Body of pancreas (tissue), 4 donors: Measurements from ENCODE around the gene LRRC7.

Experiments used
- POLR2A ChIP-seq, 3 donors: fragments of 450-650 bp; IDR thresholded peaks; one replicate each; pipeline ENCODE4 v1.6.1; 2016; ENCODE audit warnings: antibody characterized with exemption in 3 of 3, mild to moderate bottlenecking in 2 of 3
- TF ChIP-seq, protein P1 (sequence below), 7 experiments: fragments of 450-650 bp in 4 of 7; fragments of 200-600 bp in 3 of 7; sonication (generic) in 3 of 7; IDR thresholded peaks; one replicate each; pipeline ENCODE4 v1.5.1; 2016 to 2019; ENCODE audit warnings: antibody characterized with exemption in 7 of 7

DNA sequence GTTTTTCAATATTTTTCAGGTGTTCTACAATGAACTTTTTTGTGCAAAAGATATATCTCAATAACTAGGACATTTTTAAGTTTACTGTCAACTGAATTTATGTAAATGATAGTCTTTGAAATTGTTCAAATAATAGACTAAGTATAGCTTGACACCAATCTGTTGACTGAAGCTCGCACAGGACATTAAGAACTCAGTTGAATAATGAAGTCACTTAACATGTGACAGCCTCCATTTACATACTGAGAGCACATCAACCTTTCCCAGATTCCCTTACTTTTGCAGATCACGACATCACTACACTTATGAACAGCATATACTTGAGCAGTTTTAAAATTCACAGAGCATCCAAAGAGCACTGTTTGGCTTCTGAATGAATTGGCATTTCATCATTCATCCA, 268.2 kb downstream of the LRRC7 start:
- TF ChIP-seq, protein P1, sequence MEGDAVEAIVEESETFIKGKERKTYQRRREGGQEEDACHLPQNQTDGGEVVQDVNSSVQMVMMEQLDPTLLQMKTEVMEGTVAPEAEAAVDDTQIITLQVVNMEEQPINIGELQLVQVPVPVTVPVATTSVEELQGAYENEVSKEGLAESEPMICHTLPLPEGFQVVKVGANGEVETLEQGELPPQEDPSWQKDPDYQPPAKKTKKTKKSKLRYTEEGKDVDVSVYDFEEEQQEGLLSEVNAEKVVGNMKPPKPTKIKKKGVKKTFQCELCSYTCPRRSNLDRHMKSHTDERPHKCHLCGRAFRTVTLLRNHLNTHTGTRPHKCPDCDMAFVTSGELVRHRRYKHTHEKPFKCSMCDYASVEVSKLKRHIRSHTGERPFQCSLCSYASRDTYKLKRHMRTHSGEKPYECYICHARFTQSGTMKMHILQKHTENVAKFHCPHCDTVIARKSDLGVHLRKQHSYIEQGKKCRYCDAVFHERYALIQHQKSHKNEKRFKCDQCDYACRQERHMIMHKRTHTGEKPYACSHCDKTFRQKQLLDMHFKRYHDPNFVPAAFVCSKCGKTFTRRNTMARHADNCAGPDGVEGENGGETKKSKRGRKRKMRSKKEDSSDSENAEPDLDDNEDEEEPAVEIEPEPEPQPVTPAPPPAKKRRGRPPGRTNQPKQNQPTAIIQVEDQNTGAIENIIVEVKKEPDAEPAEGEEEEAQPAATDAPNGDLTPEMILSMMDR (IDR thresholded peaks at IDR 0.05): no peak
- no peak for TF ChIP-seq POLR2A (IDR thresholded peaks at IDR 0.05)
